H1 (cell line): ENCODE results near the gene GLRX3. TPM values are rescaled to one million over a fixed set of nuclear protein-coding genes. Genes with fewer than 3 reads are reported as not detected.

ENCODE experiments used
- CTCF ChIA-PET: fragments of 300-600 bp; sonication (Branson Sonifier 250); formaldehyde crosslinking; loops from one replicate; lab custom pipeline; 2021; ENCODE audit not compliant: partially characterized antibody; lab: Charles Lee
- POLR2A ChIA-PET: fragments of 300-600 bp; sonication (Branson Sonifier 250); formaldehyde crosslinking; loops from one replicate; lab custom pipeline; 2021; ENCODE audit warnings: inconsistent platforms; ENCODE audit not compliant: partially characterized antibody; lab: Charles Lee
- DNase-seq, 2 experiments: peaks; one replicate each; pipeline versions ENCODE4 v3.0.0 to v3.0.0-alpha.2; 2010 to 2022; ENCODE audit warnings: low spot score in 2 of 2, low read depth in 1 of 2, mixed read lengths in 1 of 2
- FAIRE-seq: peaks from 2 replicates; lab custom pipeline; 2011; peaks lifted over from hg19 to GRCh38; lab: Jason Lieb, UNC
- H2AFZ ChIP-seq: 2 replicates; pipeline ENCODE4 v1.8.1; 2012; ENCODE audit warnings: low read length, inconsistent platforms
- H2AK5ac ChIP-seq: 2 replicates; pipeline ENCODE4 v1.6.1; 2013; ENCODE audit warnings: low read depth, low read length
- H2BK120ac ChIP-seq: replicated peaks from 2 replicates; pipeline ENCODE3; 2013; ENCODE audit warnings: low read depth, low read length, inconsistent platforms
- H2BK12ac ChIP-seq: 2 replicates; pipeline ENCODE4 v1.6.1; 2013; ENCODE audit warnings: low read depth, low read length
- H2BK15ac ChIP-seq: 2 replicates; pipeline ENCODE4 v1.6.1; 2013; ENCODE audit warnings: low read length
- H2BK20ac ChIP-seq: 2 replicates; pipeline ENCODE4 v1.6.1; 2013; ENCODE audit warnings: low read length
- H2BK5ac ChIP-seq: 2 replicates; pipeline ENCODE4 v1.6.1; 2013; ENCODE audit warnings: low read depth, low read length
- H3K14ac ChIP-seq: 2 replicates; pipeline ENCODE4 v1.6.1; 2013; ENCODE audit warnings: inconsistent platforms; ENCODE audit not compliant: insufficient read length
- H3K18ac ChIP-seq: 2 replicates; pipeline ENCODE4 v1.6.1; 2013; ENCODE audit warnings: low read length; ENCODE audit errors: extremely low read depth
- H3K23ac ChIP-seq: 2 replicates; pipeline ENCODE4 v1.6.1; 2013; ENCODE audit warnings: inconsistent platforms; ENCODE audit not compliant: insufficient read length
- H3K23me2 ChIP-seq: 2 replicates; pipeline ENCODE4 v1.6.1; 2013; ENCODE audit warnings: low read depth, low read length
- H3K27ac ChIP-seq: 2 replicates; pipeline ENCODE4 v1.6.1; 2011; ENCODE audit warnings: low read depth, low read length, inconsistent platforms
- H3K27me3 ChIP-seq, 4 experiments: replicated peaks in 1 of 4; 1 replicate in 1 of 4; 2 replicates in 3 of 4; pipeline versions ENCODE4 v1.6.1 to v1.8.1; 2011 to 2013; ENCODE audit warnings: low read length in 3 of 4, mild to moderate bottlenecking in 3 of 4, inconsistent platforms in 2 of 4, mixed read lengths in 2 of 4, moderate library complexity in 1 of 4; ENCODE audit not compliant: control insufficient read depth in 3 of 4, insufficient read depth in 3 of 4; ENCODE audit errors: extremely low read depth in 1 of 4
- H3K36me3 ChIP-seq, 4 experiments: 2 replicates each; pipeline versions ENCODE4 v1.6.1 to v1.8.1; 2011 to 2013; ENCODE audit warnings: mild to moderate bottlenecking in 4 of 4, low read length in 3 of 4, moderate library complexity in 2 of 4, control low read depth in 1 of 4, inconsistent platforms in 1 of 4; ENCODE audit not compliant: insufficient read depth in 4 of 4, control insufficient read depth in 2 of 4
- H3K4ac ChIP-seq: replicated peaks from 2 replicates; pipeline ENCODE3; 2013; ENCODE audit warnings: low read length, low read depth, mixed read lengths, inconsistent platforms; ENCODE audit not compliant: insufficient read length
- H3K4me1 ChIP-seq, 4 experiments: replicated peaks in 1 of 4; 1 replicate in 1 of 4; 2 replicates in 3 of 4; pipeline versions ENCODE4 v1.6.1 to v1.8.1; 2011 to 2013; ENCODE audit warnings: low read length in 3 of 4, inconsistent platforms in 2 of 4, mixed read lengths in 1 of 4; ENCODE audit not compliant: insufficient read depth in 4 of 4, control insufficient read depth in 3 of 4
- H3K4me2 ChIP-seq, 2 experiments: 2 replicates each; pipeline versions ENCODE4 v1.6.1 to v1.8.1; 2011 to 2013; ENCODE audit warnings: low read depth in 2 of 2, low read length in 2 of 2, control low read depth in 1 of 2, inconsistent platforms in 1 of 2, mild to moderate bottlenecking in 1 of 2; ENCODE audit not compliant: insufficient read depth in 1 of 2
- H3K4me3 ChIP-seq, 4 experiments: fragments of 200-600, 300-600 bp in 1 of 4; sonication (generic), shearing (Covaris generic), sonication (Bioruptor Twin) in 1 of 4; 2 replicates each; pipeline versions ENCODE4 v1.5.1 to v1.8.1; 2011 to 2016; ENCODE audit warnings: low read length in 4 of 4, low read depth in 3 of 4, control low read depth in 2 of 4, inconsistent platforms in 2 of 4, mild to moderate bottlenecking in 2 of 4, mixed read lengths in 1 of 4, moderate library complexity in 1 of 4; ENCODE audit not compliant: insufficient read depth in 2 of 4; ENCODE audit errors: extremely low read depth in 1 of 4
- H3K56ac ChIP-seq: replicated peaks from 2 replicates; pipeline ENCODE3; 2013; ENCODE audit warnings: low read depth, mild to moderate bottlenecking, mixed read lengths, low read length, inconsistent platforms; ENCODE audit not compliant: insufficient read length
- H3K79me1 ChIP-seq: 2 replicates; pipeline ENCODE4 v1.6.1; 2013; ENCODE audit warnings: low read depth, low read length, control low read depth
- H3K79me2 ChIP-seq, 2 experiments: 2 replicates each; pipeline versions ENCODE4 v1.6.1 to v1.8.1; 2012 to 2013; ENCODE audit warnings: low read length in 2 of 2, mild to moderate bottlenecking in 2 of 2, inconsistent platforms in 1 of 2; ENCODE audit not compliant: insufficient read depth in 2 of 2, control insufficient read depth in 1 of 2
- H3K9ac ChIP-seq, 4 experiments: replicated peaks in 1 of 4; 1 replicate in 1 of 4; 2 replicates in 3 of 4; pipeline versions ENCODE4 v1.6.1 to v1.8.1; 2011 to 2013; ENCODE audit warnings: low read depth in 3 of 4, low read length in 3 of 4, control low read depth in 2 of 4, mild to moderate bottlenecking in 2 of 4, moderate library complexity in 2 of 4, inconsistent platforms in 1 of 4; ENCODE audit errors: extremely low read depth in 1 of 4
- H3K9me3 ChIP-seq, 2 experiments: 2 replicates each; pipeline versions ENCODE4 v1.6.1 to v1.8.1; 2012 to 2013; ENCODE audit warnings: mild to moderate bottlenecking in 2 of 2, moderate library complexity in 2 of 2, control low read depth in 1 of 2, inconsistent platforms in 1 of 2, low read depth in 1 of 2, low read length in 1 of 2, mixed read lengths in 1 of 2; ENCODE audit not compliant: insufficient read depth in 2 of 2
- H4K20me1 ChIP-seq, 2 experiments: replicated peaks in 1 of 2; 2 replicates each; pipeline versions ENCODE3 to v1.8.1; 2011 to 2013; ENCODE audit warnings: inconsistent platforms in 2 of 2, low read length in 2 of 2, mild to moderate bottlenecking in 1 of 2; ENCODE audit not compliant: insufficient read depth in 2 of 2, control insufficient read depth in 1 of 2
- H4K5ac ChIP-seq: 2 replicates; pipeline ENCODE4 v1.6.1; 2013; ENCODE audit warnings: low read length, low read depth, mixed read lengths, inconsistent platforms; ENCODE audit not compliant: insufficient read length
- H4K8ac ChIP-seq: 2 replicates; pipeline ENCODE4 v1.8.0; 2013; ENCODE audit warnings: mild to moderate bottlenecking, moderate library complexity, low read length, inconsistent platforms; ENCODE audit not compliant: insufficient read depth; ENCODE audit errors: extremely low read depth
- H4K91ac ChIP-seq: replicated peaks from 2 replicates; pipeline ENCODE3; 2013; ENCODE audit warnings: low read length, mixed read lengths, inconsistent platforms; ENCODE audit not compliant: insufficient read length
- BCL11A ChIP-seq, 2 experiments: IDR thresholded peaks; one replicate each; pipeline ENCODE4 v1.6.1; 2011; ENCODE audit warnings: low read depth in 2 of 2, low read length in 2 of 2, mild to moderate bottlenecking in 2 of 2
- CBX5 ChIP-seq: fragments of 300-800, 300-1000 bp; sonication (generic); IDR thresholded peaks from 2 replicates; pipeline ENCODE4 v1.7.1; 2016; ENCODE audit warnings: antibody characterized with exemption, low read length, low read depth
- CHD1 ChIP-seq: IDR thresholded peaks from 2 replicates; pipeline ENCODE4 v1.6.1; 2012; ENCODE audit warnings: low read depth, low read length, improper control_type of control experiment
- CTBP2 ChIP-seq: IDR thresholded peaks from 2 replicates; pipeline ENCODE4 v1.7.0; 2011; ENCODE audit warnings: borderline replicate concordance, mild to moderate bottlenecking, moderate library complexity, mixed read lengths, low read length; ENCODE audit not compliant: insufficient read depth, insufficient read length
- FOSL1 ChIP-seq: IDR thresholded peaks from 2 replicates; pipeline ENCODE4 v1.6.1; 2011; ENCODE audit warnings: mild to moderate bottlenecking, low read depth, low read length, moderate library complexity; ENCODE audit not compliant: insufficient read depth
- KDM4A ChIP-seq: IDR thresholded peaks from one replicate; pipeline ENCODE4 v1.7.1; 2012; ENCODE audit warnings: low read depth, mild to moderate bottlenecking, moderate library complexity, low read length, inconsistent platforms; ENCODE audit not compliant: severe bottlenecking
- NANOG ChIP-seq: IDR thresholded peaks from 2 replicates; pipeline ENCODE4 v1.6.1; 2011; ENCODE audit warnings: low read length, low read depth, mild to moderate bottlenecking, inconsistent platforms; ENCODE audit not compliant: insufficient read depth, poor library complexity, severe bottlenecking
- POLR2A ChIP-seq, 2 experiments: IDR thresholded peaks; 1 replicate in 1 of 2; 2 replicates in 1 of 2; pipeline ENCODE4 v1.6.1; 2011; ENCODE audit warnings: low read depth in 2 of 2, low read length in 2 of 2, mild to moderate bottlenecking in 2 of 2; ENCODE audit errors: control extremely low read depth in 1 of 2
- POLR2AphosphoS5 ChIP-seq: IDR thresholded peaks from 2 replicates; pipeline ENCODE4 v1.6.1; 2011; ENCODE audit warnings: low read depth, low read length
- RXRA ChIP-seq: IDR thresholded peaks from 2 replicates; pipeline ENCODE4 v1.6.1; 2011; ENCODE audit warnings: low read depth, mild to moderate bottlenecking, low read length, moderate library complexity; ENCODE audit not compliant: insufficient read depth
- SAP30 ChIP-seq: fragments of 300-600 bp; sonication (generic); IDR thresholded peaks from 2 replicates; pipeline ENCODE4 v1.7.1; 2012; ENCODE audit warnings: low read length, moderate library complexity, mild to moderate bottlenecking, inconsistent platforms; ENCODE audit not compliant: insufficient read depth, insufficient replicate concordance
- SIN3A ChIP-seq, 2 experiments: IDR thresholded peaks in 1 of 2; conservative IDR thresholded peaks in 1 of 2; 2 replicates each; pipeline ENCODE4 v1.6.1; 2011 to 2012; ENCODE audit warnings: low read length in 2 of 2, improper control_type of control experiment in 1 of 2, low read depth in 1 of 2, mild to moderate bottlenecking in 1 of 2
- TAF1 ChIP-seq: IDR thresholded peaks from 2 replicates; pipeline ENCODE4 v1.6.1; 2011; ENCODE audit warnings: mild to moderate bottlenecking, low read depth, low read length
- YY1 ChIP-seq: IDR thresholded peaks from 2 replicates; pipeline ENCODE4 v1.6.1; 2011; ENCODE audit warnings: low read depth, mild to moderate bottlenecking, low read length
- ZNF274 ChIP-seq: IDR thresholded peaks from 2 replicates; pipeline ENCODE4 v1.7.0; 2012; ENCODE audit warnings: low read length, borderline replicate concordance; ENCODE audit errors: extremely low read depth
- WGBS, 2 experiments: shearing (Covaris generic) in 1 of 2; methylation state at CpG; one replicate each; pipeline versions ENCODE4 v1.1.6 to v1.1.7; 2013 to 2015; ENCODE audit warnings: low lambda C conversion rate in 2 of 2, mixed read lengths in 2 of 2, inconsistent platforms in 1 of 2, low coverage in 1 of 2, missing lambda C conversion rate in 1 of 2; ENCODE audit not compliant: insufficient replicate concordance in 2 of 2, insufficient coverage in 1 of 2, insufficient read length in 1 of 2; ENCODE audit errors: extremely low coverage in 1 of 2, missing lambda C conversion rate in 1 of 2; 5-methylcytosine and 5-hydroxymethylcytosine counted together
- polyA plus RNA-seq, 7 experiments: library from polyadenylated mRNA; depleted of rRNA in 3 of 7; stranded (reverse) in 5 of 7; unstranded in 2 of 7; fragments of >200 nt in 5 of 7; fragments of 200-250 nt in 2 of 7; gene quantifications; 1 replicate in 5 of 7; 2 replicates in 1 of 7; 4 replicates in 1 of 7; pipeline versions ENCODE4 v1.2.1 to v1.2.3, GENCODE V29; 2011 to 2013; ENCODE audit warnings: missing spikeins in 2 of 7, mixed read lengths in 2 of 7
- total RNA-seq: library from RNA; stranded (reverse); fragmentation: NEBNext Ultra II Directional; extraction: Animal tissue kit (Norgen Biotek cat#: 25700); gene quantifications from 2 replicates; pipeline ENCODE4 v1.2.1, GENCODE V29; 2021

Gene GLRX3
- total and polyA plus RNA-seq, 2 of the 8 experiments (the other 6 are each of a cell fraction or from before 2014, with no cell fraction given), result 59.9 to 157 TPM

DNA sequence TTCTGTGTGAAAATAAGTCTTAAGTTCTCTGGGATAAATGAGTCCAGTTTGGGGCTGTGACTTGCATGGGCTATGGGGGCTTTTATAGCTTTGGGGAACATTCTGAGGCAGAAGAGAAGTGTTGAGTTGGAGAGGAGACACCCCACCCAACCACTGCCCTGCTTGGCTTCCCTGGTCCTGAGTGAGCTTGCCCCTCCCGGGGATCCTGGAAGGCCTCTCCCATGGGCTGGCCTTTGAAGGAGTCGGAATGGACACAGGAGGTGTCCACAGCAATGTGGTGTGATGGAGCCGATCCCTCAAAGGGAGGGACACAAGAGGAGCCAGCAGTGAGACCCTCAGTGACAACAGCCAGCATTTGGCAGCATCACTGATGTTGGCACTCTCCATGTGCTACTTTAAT lies 89.8 kb downstream of the GLRX3 start:
- no peak overlapping the region for H2BK20ac ChIP-seq
- H2AK5ac ChIP-seq, result no peak overlapping the region
- H2BK120ac ChIP-seq, result no peak overlapping the region
- 87% methylated on average over 3 of the region's 3 CpGs; no CpG with 5 or more reads in 1 of the 2 experiments for WGBS, 2 experiments
- H3K79me1 ChIP-seq, result no peaks in the 10 kb centered on the region
- H4K91ac ChIP-seq, result no peak overlapping the region
- H3K9ac ChIP-seq, result no peak overlapping the region
- H3K79me2 ChIP-seq, result no peaks in the 10 kb centered on the region
- H3K4me2 ChIP-seq, result no peak overlapping the region
- no peaks in the 10 kb centered on the region for H4K20me1 ChIP-seq
- no peak overlapping the region for H3K14ac ChIP-seq
- no peak overlapping the region for H2BK5ac ChIP-seq
- H3K23me2 ChIP-seq, result no peaks in the 10 kb centered on the region
- H3K4ac ChIP-seq, result no peak overlapping the region
- H2BK15ac ChIP-seq, result no peak overlapping the region
- DNase-seq (no peak), FAIRE-seq (no peak)
- H3K27me3 ChIP-seq, result no peaks in the 10 kb centered on the region
- no peaks in the 10 kb centered on the region for H3K4me1 ChIP-seq
- ChIA-PET POLR2A (no interaction called here), CTCF (no interaction called here)
- H3K27ac ChIP-seq, result no peak overlapping the region
- peaks cover 0 to 15% of the 10 kb centered on the region in 2 experiments; a peak in 3 of 4 replicates for H3K9me3 ChIP-seq
- no peak overlapping the region for H4K5ac ChIP-seq
- H3K18ac ChIP-seq, result no peak overlapping the region
- no peak overlapping the region for H3K23ac ChIP-seq
- no peak overlapping the region for H2BK12ac ChIP-seq
- no peak overlapping the region for H3K56ac ChIP-seq
- no peaks in the 10 kb centered on the region for H3K36me3 ChIP-seq
- no peak overlapping the region for H3K4me3 ChIP-seq
- no peak overlapping the region for H4K8ac ChIP-seq
- no peak overlapping the region for H2AFZ ChIP-seq
- no peak for TF ChIP-seq FOSL1
- no peak for TF ChIP-seq TAF1
- TF ChIP-seq NANOG, result no peak
- TF ChIP-seq POLR2A (IDR thresholded peaks at IDR 0.05; ENCODE audit: control extremely low read depth in 1 of 2, low read depth in 2 of 2, low read length in 2 of 2), result no peak
- TF ChIP-seq CTBP2, result no peak
- TF ChIP-seq POLR2AphosphoS5, result no peak
- TF ChIP-seq KDM4A, result no peak
- TF ChIP-seq CBX5, result no peak
- no peak for TF ChIP-seq BCL11A (IDR thresholded peaks at IDR 0.05; ENCODE audit: low read depth in 2 of 2, low read length in 2 of 2)
- no peak for TF ChIP-seq ZNF274
- no peak for TF ChIP-seq SIN3A (conservative IDR thresholded peaks at IDR 0.05 in 1 of 2, IDR thresholded peaks at IDR 0.05 in 1 of 2; ENCODE audit: low read depth in 1 of 2, low read length in 2 of 2)
- TF ChIP-seq CHD1, result no peak
- TF ChIP-seq SAP30, result no peak
- TF ChIP-seq RXRA, result no peak
- no peak for TF ChIP-seq YY1
